IPS-18a (cell line): ENCODE measurements around the gene RUVBL2.
A peak's percentile ranks its signal among the peaks of the same experiment; 100 is the strongest.
"Not testable (repeated sequence)": the region's sequence is repeated elsewhere in the genome, so short reads cannot be mapped to it uniquely, and the experiment has no call there.

Experiments used
- H3K27ac ChIP-seq: one replicate; pipeline ENCODE4 v1.5.1; 2013; ENCODE audit warnings: low read length
- H3K27me3 ChIP-seq: one replicate; pipeline ENCODE4 v1.6.1; 2013; ENCODE audit warnings: mild to moderate bottlenecking, low read length; ENCODE audit not compliant: control insufficient read depth, insufficient read depth
- H3K36me3 ChIP-seq: one replicate; pipeline ENCODE4 v1.6.1; 2013; ENCODE audit warnings: low read depth, low read length; ENCODE audit not compliant: control insufficient read depth
- H3K4me1 ChIP-seq: one replicate; pipeline ENCODE4 v1.6.1; 2013; ENCODE audit warnings: low read depth, low read length; ENCODE audit not compliant: control insufficient read depth
- H3K4me3 ChIP-seq: one replicate; pipeline ENCODE4 v1.5.1; 2013; ENCODE audit warnings: low read length
- H3K9ac ChIP-seq: one replicate; pipeline ENCODE4 v1.6.1; 2013; ENCODE audit warnings: mild to moderate bottlenecking, low read length, moderate library complexity
- H3K9me3 ChIP-seq: one replicate; pipeline ENCODE4 v1.6.1; 2013; ENCODE audit warnings: low read depth, low read length; ENCODE audit not compliant: control insufficient read depth

Gene RUVBL2

GRCh38 chr19:49014123-49014869, 20.6 kb downstream of the RUVBL2 start:
- H3K4me1 ChIP-seq = no peaks in the 10 kb centered on the region
- no peak overlapping the region for H3K27ac ChIP-seq
- no peak overlapping the region for H3K9ac ChIP-seq
- H3K9me3 ChIP-seq = no peaks in the 10 kb centered on the region
- peaks cover 30% of the 10 kb centered on the region for H3K36me3 ChIP-seq
- H3K27me3 ChIP-seq = peaks cover 19% of the 10 kb centered on the region
- H3K4me3 ChIP-seq = no peak overlapping the region

GRCh38 chr19:49014870-49015255, 21.2 kb downstream of the RUVBL2 start:
- peaks cover 19% of the 10 kb centered on the region for H3K27me3 ChIP-seq
- no peak overlapping the region for H3K4me3 ChIP-seq
- no peak overlapping the region for H3K9ac ChIP-seq
- no peak overlapping the region for H3K27ac ChIP-seq
- peaks cover under 1% of the 10 kb centered on the region for H3K4me1 ChIP-seq
- H3K36me3 ChIP-seq = peaks cover 26% of the 10 kb centered on the region
- H3K9me3 ChIP-seq = no peaks in the 10 kb centered on the region

- H3K9ac ChIP-seq = no peak overlapping the region
- no peaks in the 10 kb centered on the region for H3K9me3 ChIP-seq
- no peak overlapping the region for H3K4me3 ChIP-seq
- no peak overlapping the region for H3K27ac ChIP-seq
- peaks cover 4% of the 10 kb centered on the region for H3K4me1 ChIP-seq
- H3K27me3 ChIP-seq = peaks cover 28% of the 10 kb centered on the region
- H3K36me3 ChIP-seq = peaks cover 15% of the 10 kb centered on the region
These were observed 22.6 kb downstream of the RUVBL2 start for GRCh38 chr19:49016067-49016839.

GRCh38 chr19:49017041-49017665, 23.5 kb downstream of the RUVBL2 start, which contains the start of gene LHB:
LHB (minus strand) TSS chr19:49017091; CDS start chr19:49017081, 10 bp downstream.
- Histone ChIP-seq H3K27me3 (peaks cover 37% of the 10 kb centered on the region), H3K9ac (no peak within 1 kb of the TSS), H3K9me3 (no peaks in the 10 kb centered on the region), H3K4me1 (peaks cover 4% of the 10 kb centered on the region), H3K27ac (no peak within 1 kb of the TSS), H3K36me3 (peaks cover 9% of the 10 kb centered on the region), H3K4me3 (peak within 1 kb of the TSS; percentile 51)

- Histone ChIP-seq H3K4me3 (peak overlapping the region; percentile 51), H3K27me3 (peaks cover 38% of the 10 kb centered on the region), H3K27ac (no peak overlapping the region), H3K9ac (no peak overlapping the region), H3K36me3 (peaks cover 9% of the 10 kb centered on the region), H3K4me1 (peaks cover 4% of the 10 kb centered on the region), H3K9me3 (no peaks in the 10 kb centered on the region)
These were observed 24.1 kb downstream of the RUVBL2 start for GRCh38 chr19:49017666-49018351.

GRCh38 chr19:49018388-49019241, 24.9 kb downstream of the RUVBL2 start:
- H3K27ac ChIP-seq, H3K4me1 ChIP-seq, H3K36me3 ChIP-seq, H3K9ac ChIP-seq, H3K9me3 ChIP-seq: not testable (repeated sequence)
- peaks cover 38% of the 10 kb centered on the region for H3K27me3 ChIP-seq
- peak overlapping the region; percentile 51 for H3K4me3 ChIP-seq

GRCh38 chr19:49019242-49019932, 25.7 kb downstream of the RUVBL2 start:
- H3K9ac ChIP-seq = no peak overlapping the region
- peaks cover 9% of the 10 kb centered on the region for H3K36me3 ChIP-seq
- peak overlapping the region; percentile 12 for H3K4me3 ChIP-seq
- peaks cover 4% of the 10 kb centered on the region for H3K4me1 ChIP-seq
- peaks cover 38% of the 10 kb centered on the region for H3K27me3 ChIP-seq
- H3K27ac ChIP-seq = no peak overlapping the region
- no peaks in the 10 kb centered on the region for H3K9me3 ChIP-seq

GRCh38 chr19:49020342-49020741, 26.7 kb downstream of the RUVBL2 start:
- Histone ChIP-seq H3K4me3 (no peak overlapping the region), H3K4me1 (peaks cover 4% of the 10 kb centered on the region)

GRCh38 chr19:49020931-49021895, 27.5 kb downstream of the RUVBL2 start:
- H3K27me3 ChIP-seq = peaks cover 38% of the 10 kb centered on the region
- H3K9me3 ChIP-seq = no peaks in the 10 kb centered on the region
- H3K36me3 ChIP-seq = no peaks in the 10 kb centered on the region
- no peak overlapping the region for H3K9ac ChIP-seq
- peaks cover 4% of the 10 kb centered on the region for H3K4me1 ChIP-seq
- no peak overlapping the region for H3K4me3 ChIP-seq
- H3K27ac ChIP-seq = no peak overlapping the region

More at GRCh38 chr19:49020342-49020741, 26.7 kb downstream of the RUVBL2 start:
- Histone ChIP-seq H3K27ac (no peak overlapping the region), H3K9ac (no peak overlapping the region), H3K36me3 (peaks cover 4% of the 10 kb centered on the region), H3K9me3 (no peaks in the 10 kb centered on the region), H3K27me3 (peaks cover 38% of the 10 kb centered on the region)
